LNCAP (cell line): Measurements from ENCODE around the gene QRICH1.

Source experiments
- CTCF ChIP-seq: fragments of 450-650 bp; IDR thresholded peaks from 2 replicates; pipeline ENCODE4 v1.5.1; 2017; ENCODE audit warnings: mild to moderate bottlenecking

The QRICH1 gene

GRCh38 chr3:49132073-49132436 lies 38.2 kb upstream of the QRICH1 start:
- TF ChIP-seq CTCF = no peak

DNA sequence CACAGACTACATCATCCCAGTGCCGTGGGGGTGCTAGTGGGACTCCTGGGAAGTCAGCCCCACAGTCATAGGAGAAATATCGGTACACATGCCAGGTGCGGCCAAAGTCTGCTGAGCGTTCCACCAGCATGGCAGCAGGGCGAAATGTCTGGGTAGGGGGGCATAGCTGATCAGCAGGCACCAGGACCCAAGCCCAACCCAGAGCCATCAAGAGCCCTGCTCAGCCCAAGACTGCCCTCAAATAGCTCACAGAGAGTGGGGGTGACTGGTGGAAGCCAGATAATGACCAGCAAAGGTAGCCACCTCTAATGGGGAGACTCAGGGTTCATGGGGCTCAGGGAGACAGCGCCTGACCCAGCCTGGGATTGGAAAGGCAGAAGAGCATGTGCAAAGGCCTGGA lies 37.7 kb upstream of the QRICH1 start:
- no peak for TF ChIP-seq CTCF

GRCh38 chr3:49131040-49131439 lies 37.2 kb upstream of the QRICH1 start:
- no peak for TF ChIP-seq CTCF

DNA sequence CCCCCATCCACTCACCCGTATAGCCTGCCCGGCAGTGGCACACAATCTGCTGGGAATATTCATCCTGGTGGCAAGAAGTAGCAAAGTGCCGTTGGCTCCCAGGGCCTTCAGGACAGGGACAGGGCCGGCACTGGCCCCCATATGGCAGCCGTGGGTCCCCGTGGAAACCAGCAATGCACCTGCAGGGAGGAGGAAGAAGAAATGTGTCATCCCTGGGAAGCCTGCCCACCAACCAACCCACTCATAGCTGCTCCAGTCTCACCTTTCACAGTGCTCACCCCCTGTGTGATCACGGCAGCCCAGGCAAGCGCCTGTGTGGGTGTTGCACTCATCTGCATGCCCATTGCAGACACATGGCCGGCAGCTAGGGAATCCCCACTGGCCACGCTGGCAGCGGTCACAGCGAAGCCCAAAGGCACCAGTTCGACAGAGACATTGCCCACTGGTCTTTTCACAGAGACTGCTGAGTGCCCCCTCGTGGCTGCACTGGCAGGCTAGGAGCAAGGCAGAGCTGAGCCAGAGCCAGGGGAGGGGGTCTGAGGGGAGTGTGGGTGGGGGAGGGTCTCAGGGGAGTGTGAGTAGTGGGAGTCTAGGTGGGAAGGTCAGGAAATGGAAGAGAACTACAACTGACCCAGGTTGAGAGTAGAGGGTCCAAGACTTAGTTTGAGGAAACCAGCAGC lies 31.3 kb upstream of the QRICH1 start:
- TF ChIP-seq CTCF = peak; percentile 12; the same call in 1 of the 2 replicates

DNA sequence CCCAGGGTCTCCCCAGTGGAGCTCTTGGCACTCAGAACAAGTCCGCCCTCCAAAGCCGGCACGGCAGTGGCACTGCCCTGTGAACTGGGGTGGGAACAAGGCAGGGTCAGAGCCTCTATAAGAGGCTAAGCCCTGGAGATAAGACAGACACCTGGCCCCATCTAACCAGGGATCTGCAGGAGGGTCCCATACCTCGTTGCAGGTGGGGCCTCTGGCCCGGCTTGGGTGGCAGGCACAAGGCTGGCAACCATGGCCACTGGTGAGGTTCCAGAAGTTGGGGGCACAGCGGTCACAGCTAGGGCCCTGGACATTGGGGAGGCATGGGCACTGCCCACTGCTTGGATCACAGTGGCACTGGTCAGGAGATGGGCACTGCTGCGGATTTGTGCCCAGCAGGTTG lies 30.3 kb upstream of the QRICH1 start:
- no peak for TF ChIP-seq CTCF

DNA sequence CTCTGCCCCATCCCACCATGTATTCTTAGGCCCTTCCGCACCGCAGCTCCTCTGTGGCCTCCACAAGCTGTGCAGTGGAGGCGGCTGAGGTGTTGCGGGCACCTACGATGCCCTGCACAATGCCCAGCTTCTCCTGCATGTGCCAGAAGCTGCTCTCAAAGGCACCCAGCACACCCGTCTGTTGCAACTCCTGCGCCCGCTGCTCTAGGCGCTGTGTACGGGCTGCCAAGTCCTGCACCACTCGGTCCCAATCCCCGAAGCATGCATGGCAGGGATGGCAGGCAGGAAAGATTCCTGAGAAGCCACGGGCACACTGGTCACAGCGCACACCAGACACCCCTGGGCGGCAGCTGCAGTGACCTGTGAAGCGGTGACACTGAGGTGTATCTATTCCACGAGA lies 29.8 kb upstream of the QRICH1 start:
- no peak for TF ChIP-seq CTCF

GRCh38 chr3:49122886-49123545 lies 29.1 kb upstream of the QRICH1 start:
- no peak for TF ChIP-seq CTCF
